ENCODE results near the gene MPP3.
A peak's percentile ranks its signal among the peaks of the same experiment; 100 is the strongest.

The MPP3 gene

GRCh38 chr17:43832976-43833829 is at the start of gene MPP3:
MPP3 (minus strand) TSS chr17:43833146; CDS start chr17:43831906, 1,240 bp downstream.
- H3K9me3 ChIP-seq (ENCODE audit: control insufficient read depth, low read depth, low read length), result no peaks in the 10 kb centered on the region
- no peak within 1 kb of the TSS for H3K27ac ChIP-seq (ENCODE audit: low read length)
- peak within 1 kb of the TSS; percentile 73 for H3K4me3 ChIP-seq (ENCODE audit: low read length)
- H3K9ac ChIP-seq (ENCODE audit: low read length), result peak within 1 kb of the TSS; percentile 22
- H3K27me3 ChIP-seq (ENCODE audit: control insufficient read depth, insufficient read depth, low read length), result peaks cover 24% of the 10 kb centered on the region
- peaks cover 6% of the 10 kb centered on the region for H3K4me1 ChIP-seq (ENCODE audit: control insufficient read depth, low read depth, low read length)
- peaks cover 9% of the 10 kb centered on the region for H3K36me3 ChIP-seq (ENCODE audit: control insufficient read depth, low read depth, low read length)

GRCh38 chr17:43881758-43882505 is 49.0 kb upstream of the MPP3 start:
- Histone ChIP-seq H3K9me3 (ENCODE audit: control insufficient read depth, low read depth, low read length) (no peaks in the 10 kb centered on the region), H3K27me3 (ENCODE audit: control insufficient read depth, insufficient read depth, low read length) (no peaks in the 10 kb centered on the region), H3K27ac (ENCODE audit: low read length) (no peak overlapping the region), H3K9ac (ENCODE audit: low read length) (no peak overlapping the region), H3K4me1 (ENCODE audit: control insufficient read depth, low read depth, low read length) (peaks cover 10% of the 10 kb centered on the region), H3K4me3 (ENCODE audit: low read length) (no peak overlapping the region), H3K36me3 (ENCODE audit: control insufficient read depth, low read depth, low read length) (no peaks in the 10 kb centered on the region)

GRCh38 chr17:43881181-43881580 is 48.2 kb upstream of the MPP3 start:
- Histone ChIP-seq H3K9ac (ENCODE audit: low read length) (no peak overlapping the region), H3K4me3 (ENCODE audit: low read length) (no peak overlapping the region), H3K9me3 (ENCODE audit: control insufficient read depth, low read depth, low read length) (no peaks in the 10 kb centered on the region), H3K27me3 (ENCODE audit: control insufficient read depth, insufficient read depth, low read length) (no peaks in the 10 kb centered on the region), H3K36me3 (ENCODE audit: control insufficient read depth, low read depth, low read length) (no peaks in the 10 kb centered on the region), H3K4me1 (ENCODE audit: control insufficient read depth, low read depth, low read length) (peaks cover 8% of the 10 kb centered on the region), H3K27ac (ENCODE audit: low read length) (no peak overlapping the region)

- H3K9ac ChIP-seq (ENCODE audit: low read length), result no peak overlapping the region
- no peaks in the 10 kb centered on the region for H3K27me3 ChIP-seq (ENCODE audit: control insufficient read depth, insufficient read depth, low read length)
- H3K36me3 ChIP-seq (ENCODE audit: control insufficient read depth, low read depth, low read length), result no peaks in the 10 kb centered on the region
- H3K4me3 ChIP-seq (ENCODE audit: low read length), result no peak overlapping the region
- H3K4me1 ChIP-seq (ENCODE audit: control insufficient read depth, low read depth, low read length), result peaks cover 8% of the 10 kb centered on the region
- H3K9me3 ChIP-seq (ENCODE audit: control insufficient read depth, low read depth, low read length), result no peaks in the 10 kb centered on the region
- H3K27ac ChIP-seq (ENCODE audit: low read length), result no peak overlapping the region
These were observed 47.6 kb upstream of the MPP3 start for GRCh38 chr17:43880420-43880991.

- H3K4me1 ChIP-seq (ENCODE audit: control insufficient read depth, low read depth, low read length), result peaks cover 8% of the 10 kb centered on the region
- no peak overlapping the region for H3K27ac ChIP-seq (ENCODE audit: low read length)
- no peaks in the 10 kb centered on the region for H3K36me3 ChIP-seq (ENCODE audit: control insufficient read depth, low read depth, low read length)
- H3K4me3 ChIP-seq (ENCODE audit: low read length), result no peak overlapping the region
- H3K9ac ChIP-seq (ENCODE audit: low read length), result no peak overlapping the region
- no peaks in the 10 kb centered on the region for H3K27me3 ChIP-seq (ENCODE audit: control insufficient read depth, insufficient read depth, low read length)
- H3K9me3 ChIP-seq (ENCODE audit: control insufficient read depth, low read depth, low read length), result no peaks in the 10 kb centered on the region
These were observed 46.9 kb upstream of the MPP3 start for GRCh38 chr17:43879723-43880419.

- no peaks in the 10 kb centered on the region for H3K9me3 ChIP-seq (ENCODE audit: control insufficient read depth, low read depth, low read length)
- no peak overlapping the region for H3K27ac ChIP-seq (ENCODE audit: low read length)
These were observed 45.6 kb upstream of the MPP3 start for GRCh38 chr17:43878260-43879175.

GRCh38 chr17:43877451-43878155 is 44.7 kb upstream of the MPP3 start:
- Histone ChIP-seq H3K36me3 (ENCODE audit: control insufficient read depth, low read depth, low read length) (no peaks in the 10 kb centered on the region), H3K9ac (ENCODE audit: low read length) (no peak overlapping the region), H3K4me1 (ENCODE audit: control insufficient read depth, low read depth, low read length) (peaks cover 8% of the 10 kb centered on the region), H3K9me3 (ENCODE audit: control insufficient read depth, low read depth, low read length) (no peaks in the 10 kb centered on the region), H3K27me3 (ENCODE audit: control insufficient read depth, insufficient read depth, low read length) (no peaks in the 10 kb centered on the region), H3K27ac (ENCODE audit: low read length) (no peak overlapping the region), H3K4me3 (ENCODE audit: low read length) (no peak overlapping the region)

More at GRCh38 chr17:43878260-43879175, 45.6 kb upstream of the MPP3 start:
- H3K4me1 ChIP-seq (ENCODE audit: control insufficient read depth, low read depth, low read length), result peaks cover 8% of the 10 kb centered on the region
- H3K9ac ChIP-seq (ENCODE audit: low read length), result no peak overlapping the region
- no peaks in the 10 kb centered on the region for H3K27me3 ChIP-seq (ENCODE audit: control insufficient read depth, insufficient read depth, low read length)
- H3K4me3 ChIP-seq (ENCODE audit: low read length), result no peak overlapping the region
- H3K36me3 ChIP-seq (ENCODE audit: control insufficient read depth, low read depth, low read length), result no peaks in the 10 kb centered on the region

- Histone ChIP-seq H3K9me3 (ENCODE audit: control insufficient read depth, low read depth, low read length) (no peaks in the 10 kb centered on the region), H3K4me3 (ENCODE audit: low read length) (no peak overlapping the region), H3K27me3 (ENCODE audit: control insufficient read depth, insufficient read depth, low read length) (no peaks in the 10 kb centered on the region), H3K4me1 (ENCODE audit: control insufficient read depth, low read depth, low read length) (peaks cover 8% of the 10 kb centered on the region), H3K36me3 (ENCODE audit: control insufficient read depth, low read depth, low read length) (no peaks in the 10 kb centered on the region), H3K9ac (ENCODE audit: low read length) (no peak overlapping the region), H3K27ac (ENCODE audit: low read length) (no peak overlapping the region)
These were observed 44.1 kb upstream of the MPP3 start for GRCh38 chr17:43877031-43877430.

GRCh38 chr17:43875476-43876147 is 42.7 kb upstream of the MPP3 start:
- Histone ChIP-seq H3K9ac (ENCODE audit: low read length) (no peak overlapping the region), H3K4me1 (ENCODE audit: control insufficient read depth, low read depth, low read length) (peaks cover 8% of the 10 kb centered on the region), H3K27ac (ENCODE audit: low read length) (no peak overlapping the region), H3K9me3 (ENCODE audit: control insufficient read depth, low read depth, low read length) (no peaks in the 10 kb centered on the region), H3K4me3 (ENCODE audit: low read length) (no peak overlapping the region), H3K27me3 (ENCODE audit: control insufficient read depth, insufficient read depth, low read length) (no peaks in the 10 kb centered on the region), H3K36me3 (ENCODE audit: control insufficient read depth, low read depth, low read length) (no peaks in the 10 kb centered on the region)

GRCh38 chr17:43874293-43874692 is 41.3 kb upstream of the MPP3 start:
- Histone ChIP-seq H3K27me3 (ENCODE audit: control insufficient read depth, insufficient read depth, low read length) (no peaks in the 10 kb centered on the region), H3K9ac (ENCODE audit: low read length) (no peak overlapping the region), H3K9me3 (ENCODE audit: control insufficient read depth, low read depth, low read length) (no peaks in the 10 kb centered on the region), H3K36me3 (ENCODE audit: control insufficient read depth, low read depth, low read length) (no peaks in the 10 kb centered on the region), H3K27ac (ENCODE audit: low read length) (no peak overlapping the region), H3K4me1 (ENCODE audit: control insufficient read depth, low read depth, low read length) (peaks cover 7% of the 10 kb centered on the region), H3K4me3 (ENCODE audit: low read length) (no peak overlapping the region)
